Thyroid gland (tissue), 4 donors: Measurements from ENCODE around the gene TLCD4. TPM values are rescaled to one million over a fixed set of nuclear protein-coding genes. Genes with fewer than 3 reads are reported as not detected.

Experiments used
- DNase-seq, 2 donors: peaks; one replicate each; pipeline ENCODE4 v3.0.0-alpha.2; 2019
- H3K27ac ChIP-seq, 3 donors: fragments of 200-600 bp; sonication (generic); 1 replicate in 2 of 3; 2 replicates in 1 of 3; pipeline ENCODE4 v1.5.1; 2016 to 2019; ENCODE audit warnings: mild to moderate bottlenecking in 1 of 3, moderate library complexity in 1 of 3
- H3K27me3 ChIP-seq: fragments of 200-600 bp; sonication (generic); one replicate; pipeline ENCODE4 v1.5.1; 2019
- H3K36me3 ChIP-seq, 2 donors: fragments of 200-600 bp; sonication (generic); one replicate each; pipeline ENCODE4 v1.5.1; 2016 to 2019
- H3K4me1 ChIP-seq, 2 donors: fragments of 200-600 bp; sonication (generic); one replicate each; pipeline ENCODE4 v1.5.1; 2017 to 2019
- H3K4me3 ChIP-seq, 3 donors: fragments of 200-600 bp; sonication (generic); replicated peaks in 1 of 3; 1 replicate in 2 of 3; 2 replicates in 1 of 3; pipeline ENCODE4 v1.5.1; 2016; ENCODE audit warnings: mild to moderate bottlenecking in 1 of 3
- H3K9me3 ChIP-seq: fragments of 200-600 bp; sonication (generic); one replicate; pipeline ENCODE4 v1.5.1; 2017
- POLR2A ChIP-seq, 2 donors: fragments of 450-650 bp; IDR thresholded peaks; one replicate each; pipeline ENCODE4 v1.6.1; 2017; ENCODE audit warnings: antibody characterized with exemption in 2 of 2, mild to moderate bottlenecking in 2 of 2, moderate library complexity in 1 of 2
- WGBS, 2 donors: methylation state at CpG; one replicate each; pipeline ENCODE4 v1.1.5; 2017; 5-methylcytosine and 5-hydroxymethylcytosine counted together
- intact Hi-C: fragments of 100-400 bp; cut with DNase I; formaldehyde crosslinking; loops from one replicate; pipeline ENCODE4 v1.15.1; 2023
- total RNA-seq, 4 donors: library from RNA; depleted of rRNA; stranded (reverse); fragments of >200 nt; gene quantifications; one replicate each; pipeline ENCODE4 v1.2.3, GENCODE V29; 2016
- TF ChIP-seq, protein P1 (sequence below), 6 experiments: fragments of 200-600 bp in 3 of 6; fragments of 450-650 bp in 3 of 6; sonication (generic) in 3 of 6; IDR thresholded peaks; one replicate each; pipeline ENCODE4 v1.5.1; 2016 to 2019; ENCODE audit warnings: antibody characterized with exemption in 6 of 6, mild to moderate bottlenecking in 2 of 6, inconsistent platforms in 1 of 6, moderate library complexity in 1 of 6

The TLCD4 gene
- total RNA-seq, 4 donors from 2014 or later: 12.6 to 30.6 (median 24.0) TPM

DNA sequence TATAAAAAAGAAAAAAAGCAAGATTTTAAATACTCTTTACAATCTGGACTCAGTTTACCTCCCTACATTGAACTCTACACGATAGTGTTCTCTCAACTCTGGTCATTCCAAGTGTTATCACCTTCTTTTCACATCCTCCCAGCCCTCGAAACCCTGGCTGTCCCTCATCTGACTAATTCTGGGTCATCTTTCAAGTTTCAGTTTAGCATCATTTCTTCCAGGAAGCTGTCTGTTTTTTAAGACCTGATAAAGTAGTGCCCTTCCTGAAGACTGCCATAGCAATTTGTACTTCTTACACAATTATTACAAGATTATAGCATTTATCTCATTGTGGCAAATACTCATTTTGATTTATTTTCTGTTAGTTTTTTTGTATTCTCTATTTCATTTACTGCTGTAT lies 45.6 kb upstream of the TLCD4 start:
- intact Hi-C loops: no loop called here
- Histone ChIP-seq H3K27me3 (no peaks in the 10 kb centered on the region), H3K9me3 (no peaks in the 10 kb centered on the region), H3K27ac (no peak overlapping the region), H3K4me1 (peaks cover 17 to 19% of the 10 kb centered on the region in 2 donors), H3K4me3 (no peak overlapping the region), H3K36me3 (no peaks in the 10 kb centered on the region)
- no peak for TF ChIP-seq POLR2A (IDR thresholded peaks at IDR 0.05)
- 81 to 88% methylated on average over 2 of the region's 2 CpGs for WGBS, 2 donors
- DNase-seq: no peak

GRCh38 chr1:95072117-95072516 lies 45.0 kb upstream of the TLCD4 start:
- 16% methylated on average over 7 of the region's 7 CpGs for WGBS, 2 donors
- H3K4me1 ChIP-seq: peaks cover 15 to 19% of the 10 kb centered on the region in 2 donors
- H3K36me3 ChIP-seq: no peaks in the 10 kb centered on the region
- no peaks in the 10 kb centered on the region for H3K27me3 ChIP-seq
- no peaks in the 10 kb centered on the region for H3K9me3 ChIP-seq
- peak overlapping the region in 2 of 3 donors; percentile 86 to 98 for H3K27ac ChIP-seq
- no peak for DNase-seq
- no peak for TF ChIP-seq POLR2A (IDR thresholded peaks at IDR 0.05)
- TF ChIP-seq, protein P1, sequence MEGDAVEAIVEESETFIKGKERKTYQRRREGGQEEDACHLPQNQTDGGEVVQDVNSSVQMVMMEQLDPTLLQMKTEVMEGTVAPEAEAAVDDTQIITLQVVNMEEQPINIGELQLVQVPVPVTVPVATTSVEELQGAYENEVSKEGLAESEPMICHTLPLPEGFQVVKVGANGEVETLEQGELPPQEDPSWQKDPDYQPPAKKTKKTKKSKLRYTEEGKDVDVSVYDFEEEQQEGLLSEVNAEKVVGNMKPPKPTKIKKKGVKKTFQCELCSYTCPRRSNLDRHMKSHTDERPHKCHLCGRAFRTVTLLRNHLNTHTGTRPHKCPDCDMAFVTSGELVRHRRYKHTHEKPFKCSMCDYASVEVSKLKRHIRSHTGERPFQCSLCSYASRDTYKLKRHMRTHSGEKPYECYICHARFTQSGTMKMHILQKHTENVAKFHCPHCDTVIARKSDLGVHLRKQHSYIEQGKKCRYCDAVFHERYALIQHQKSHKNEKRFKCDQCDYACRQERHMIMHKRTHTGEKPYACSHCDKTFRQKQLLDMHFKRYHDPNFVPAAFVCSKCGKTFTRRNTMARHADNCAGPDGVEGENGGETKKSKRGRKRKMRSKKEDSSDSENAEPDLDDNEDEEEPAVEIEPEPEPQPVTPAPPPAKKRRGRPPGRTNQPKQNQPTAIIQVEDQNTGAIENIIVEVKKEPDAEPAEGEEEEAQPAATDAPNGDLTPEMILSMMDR (IDR thresholded peaks at IDR 0.05): no peak
- intact Hi-C loops: no loop called here
- H3K4me3 ChIP-seq: peak overlapping the region; percentile 26 to 75 (median 59)

DNA sequence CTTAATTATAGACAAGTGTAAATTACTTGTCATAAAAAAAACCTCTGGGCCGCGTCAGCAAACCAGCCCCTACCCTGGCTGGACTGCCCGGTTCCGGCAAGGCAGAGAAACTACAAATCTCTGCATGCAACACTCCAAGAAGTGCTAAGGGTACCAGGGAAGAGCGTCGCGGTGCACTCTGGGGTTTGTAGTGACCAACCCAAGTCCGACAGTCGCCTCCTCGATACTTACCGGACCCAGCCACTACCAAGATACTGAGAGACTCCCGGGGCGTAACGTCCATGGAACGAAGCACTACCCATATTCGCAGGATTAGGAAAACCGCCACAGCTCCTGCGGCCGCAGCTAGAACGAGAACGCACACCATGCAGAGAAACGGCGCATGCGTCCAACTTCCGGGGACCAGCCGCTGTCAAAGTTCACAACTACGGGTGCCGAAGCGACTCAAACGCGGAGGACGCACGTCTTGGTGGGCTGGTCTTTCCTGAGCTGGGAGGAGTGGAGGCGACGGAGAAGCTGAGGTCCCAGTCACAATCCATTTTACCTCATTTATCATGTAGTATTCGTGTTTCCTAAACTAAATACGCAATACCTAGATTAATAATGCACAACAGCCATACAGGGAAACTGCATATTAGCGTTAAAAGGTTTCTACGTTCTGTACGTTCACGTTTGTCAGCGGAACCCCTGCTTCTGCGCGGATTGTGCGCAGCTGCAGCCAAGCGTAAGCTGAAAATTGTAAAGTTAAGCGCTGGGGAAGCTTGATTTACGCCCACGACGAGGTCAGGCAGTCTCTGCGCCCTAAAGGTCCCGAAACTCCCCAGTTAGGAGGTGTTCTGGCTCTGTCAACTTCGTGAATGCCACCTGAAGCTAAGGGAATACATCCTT lies 44.4 kb upstream of the TLCD4 start, which contains the start of gene ALG14:
TSS of gene ALG14 (minus strand) at position 420 of the 888 bp plus-strand sequence. CDS start at position 367, 53 bp downstream.
- TF ChIP-seq, protein P1 (IDR thresholded peaks at IDR 0.05): no peak
- TF ChIP-seq POLR2A (IDR thresholded peaks at IDR 0.05): peak in 1 of 2 donors; percentile 68
- H3K27ac ChIP-seq: peak within 1 kb of the TSS; percentile 74 to 98 (median 86)
- 0% methylated on average over 39 to 45 of the region's 53 CpGs for WGBS, 2 donors
- no peaks in the 10 kb centered on the region for H3K36me3 ChIP-seq
- peak within 1 kb of the TSS; percentile 26 to 75 (median 59) for H3K4me3 ChIP-seq
- no peaks in the 10 kb centered on the region for H3K9me3 ChIP-seq
- no peaks in the 10 kb centered on the region for H3K27me3 ChIP-seq
- intact Hi-C loops: no loop called here
- DNase-seq: peak; percentile 93 to 96
- peaks cover 8 to 12% of the 10 kb centered on the region in 2 donors for H3K4me1 ChIP-seq

DNA sequence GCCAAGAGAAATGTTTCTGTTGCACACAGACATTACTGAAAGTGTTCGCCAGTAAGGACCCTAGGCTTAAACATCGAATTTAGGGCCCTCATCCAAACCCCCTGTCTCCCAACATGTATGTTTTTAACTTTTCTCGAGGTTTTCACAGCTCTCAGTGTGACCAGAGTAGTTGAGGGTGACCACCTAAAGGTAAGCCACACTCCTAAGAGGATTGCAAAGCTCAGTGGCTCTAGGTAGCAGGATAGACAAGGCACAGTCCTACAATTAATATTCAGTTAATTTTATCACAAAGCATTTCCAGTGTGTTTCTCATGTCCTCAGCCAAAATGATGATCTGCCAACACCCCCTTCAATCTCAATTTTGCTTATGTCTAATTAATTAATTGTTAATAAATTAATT lies 43.7 kb upstream of the TLCD4 start:
- H3K27me3 ChIP-seq: no peaks in the 10 kb centered on the region
- H3K4me3 ChIP-seq: peak overlapping the region in 2 of 3 donors; percentile 26 to 59
- peak overlapping the region in 2 of 3 donors; percentile 86 to 98 for H3K27ac ChIP-seq
- no peak for DNase-seq
- 16 to 17% methylated on average over 3 of the region's 3 CpGs for WGBS, 2 donors
- TF ChIP-seq, protein P1 (IDR thresholded peaks at IDR 0.05): no peak
- no peak for TF ChIP-seq POLR2A (IDR thresholded peaks at IDR 0.05)
- no peaks in the 10 kb centered on the region for H3K9me3 ChIP-seq
- intact Hi-C loops: no loop called here
- no peaks in the 10 kb centered on the region for H3K36me3 ChIP-seq
- H3K4me1 ChIP-seq: peaks cover 6 to 7% of the 10 kb centered on the region in 2 donors

GRCh38 chr1:95076034-95076433 lies 41.1 kb upstream of the TLCD4 start:
- Histone ChIP-seq H3K4me3 (no peak overlapping the region), H3K27me3 (no peaks in the 10 kb centered on the region), H3K9me3 (no peaks in the 10 kb centered on the region), H3K4me1 (peaks cover 6 to 7% of the 10 kb centered on the region in 2 donors), H3K27ac (no peak overlapping the region), H3K36me3 (no peaks in the 10 kb centered on the region)
- no peak for TF ChIP-seq POLR2A (IDR thresholded peaks at IDR 0.05)
- TF ChIP-seq, protein P1 (IDR thresholded peaks at IDR 0.05): no peak
- DNase-seq: no peak
- intact Hi-C loops: no loop called here
